AG09319 (cell line): ENCODE data around the gene GH2.
"Not testable (repeated sequence)": the region's sequence is repeated elsewhere in the genome, so short reads cannot be mapped to it uniquely, and the experiment has no call there.

Source experiments
- DNase-seq: peaks from one replicate; pipeline ENCODE4 v3.0.0-alpha.2; 2010; ENCODE audit warnings: low read depth; ENCODE audit errors: extremely low read depth
- TF ChIP-seq, protein P1 (sequence below): IDR thresholded peaks from 2 replicates; pipeline ENCODE4 v1.5.1; 2011; ENCODE audit warnings: low read depth, mild to moderate bottlenecking, inconsistent platforms, low read length, moderate library complexity

The GH2 gene

DNA sequence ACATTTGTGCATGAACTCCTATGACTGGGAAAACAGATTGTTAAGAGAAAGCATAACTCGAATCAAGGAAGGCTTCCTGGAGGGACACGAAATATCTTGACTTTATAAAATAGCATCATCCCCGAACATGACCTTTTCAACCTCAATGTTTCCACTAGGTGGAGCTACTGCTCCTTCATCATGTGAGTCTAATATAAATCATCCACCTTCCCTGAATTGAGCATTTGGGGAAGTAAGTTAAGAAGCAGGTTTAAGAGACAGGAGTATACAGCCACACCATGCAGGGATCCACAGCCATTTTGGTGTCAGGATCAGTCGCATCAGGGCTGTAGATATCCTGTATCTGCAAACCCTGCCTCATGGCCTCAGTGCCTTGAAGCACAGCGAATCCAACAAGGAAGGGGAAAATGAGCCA is 22.1 kb upstream of the GH2 start:
- TF ChIP-seq, protein P1, sequence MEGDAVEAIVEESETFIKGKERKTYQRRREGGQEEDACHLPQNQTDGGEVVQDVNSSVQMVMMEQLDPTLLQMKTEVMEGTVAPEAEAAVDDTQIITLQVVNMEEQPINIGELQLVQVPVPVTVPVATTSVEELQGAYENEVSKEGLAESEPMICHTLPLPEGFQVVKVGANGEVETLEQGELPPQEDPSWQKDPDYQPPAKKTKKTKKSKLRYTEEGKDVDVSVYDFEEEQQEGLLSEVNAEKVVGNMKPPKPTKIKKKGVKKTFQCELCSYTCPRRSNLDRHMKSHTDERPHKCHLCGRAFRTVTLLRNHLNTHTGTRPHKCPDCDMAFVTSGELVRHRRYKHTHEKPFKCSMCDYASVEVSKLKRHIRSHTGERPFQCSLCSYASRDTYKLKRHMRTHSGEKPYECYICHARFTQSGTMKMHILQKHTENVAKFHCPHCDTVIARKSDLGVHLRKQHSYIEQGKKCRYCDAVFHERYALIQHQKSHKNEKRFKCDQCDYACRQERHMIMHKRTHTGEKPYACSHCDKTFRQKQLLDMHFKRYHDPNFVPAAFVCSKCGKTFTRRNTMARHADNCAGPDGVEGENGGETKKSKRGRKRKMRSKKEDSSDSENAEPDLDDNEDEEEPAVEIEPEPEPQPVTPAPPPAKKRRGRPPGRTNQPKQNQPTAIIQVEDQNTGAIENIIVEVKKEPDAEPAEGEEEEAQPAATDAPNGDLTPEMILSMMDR, result peak; percentile 22
- DNase-seq, result not testable (repeated sequence)

- DNase-seq, result not testable (repeated sequence)
These were observed 20.2 kb upstream of the GH2 start for GRCh38 chr17:63901971-63902370.

DNA sequence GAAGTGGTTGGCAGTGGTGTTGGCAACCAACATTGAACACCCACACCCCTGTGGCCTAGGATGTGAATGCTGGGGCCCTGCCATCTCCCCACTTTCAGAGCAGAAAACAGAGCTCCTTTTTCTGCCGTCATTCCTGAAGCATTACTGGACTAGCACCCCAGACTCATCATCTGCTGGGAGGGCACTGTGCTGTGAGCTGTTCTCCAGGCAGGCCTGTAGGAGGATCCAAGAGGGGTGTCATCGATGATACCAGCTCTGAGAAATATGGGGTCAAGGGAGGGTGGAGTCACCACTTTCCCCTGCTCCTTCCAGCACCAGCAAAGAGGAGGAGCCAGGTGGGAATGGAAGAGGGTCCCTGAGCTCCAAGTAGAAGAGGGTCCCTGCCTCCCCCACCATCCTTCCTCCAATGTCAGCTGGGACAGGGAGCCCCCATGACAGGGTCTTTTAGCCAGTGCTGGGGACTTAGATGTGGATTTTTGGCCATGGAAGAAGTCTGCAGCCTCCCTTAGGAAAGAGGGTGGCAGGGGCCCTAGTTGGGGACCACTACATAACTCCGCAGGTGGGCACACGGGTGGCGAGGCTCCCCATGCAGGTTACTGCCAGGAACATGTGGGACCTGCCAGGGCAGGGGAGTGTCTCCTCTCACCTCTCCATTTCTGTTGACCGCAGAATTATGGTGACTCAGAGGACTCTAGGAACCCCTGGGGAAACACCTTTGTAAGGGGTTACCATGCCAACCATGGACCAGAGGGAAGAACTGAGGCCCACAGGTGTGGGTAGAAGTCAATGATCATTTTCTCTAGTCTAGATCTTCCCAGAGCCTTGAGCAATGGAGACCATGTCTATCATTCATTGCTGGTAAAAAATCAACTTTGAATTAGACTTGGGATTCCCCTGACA is 17.4 kb upstream of the GH2 start:
- not testable (repeated sequence) for DNase-seq

GRCh38 chr17:63896524-63897354 is 15.0 kb upstream of the GH2 start, which contains the start of gene CSH1:
Gene CSH1, minus strand, starts transcription at chr17:63896574. Its CDS starts 63 bp downstream, at chr17:63896511.
- DNase-seq, result not testable (repeated sequence)

DNA sequence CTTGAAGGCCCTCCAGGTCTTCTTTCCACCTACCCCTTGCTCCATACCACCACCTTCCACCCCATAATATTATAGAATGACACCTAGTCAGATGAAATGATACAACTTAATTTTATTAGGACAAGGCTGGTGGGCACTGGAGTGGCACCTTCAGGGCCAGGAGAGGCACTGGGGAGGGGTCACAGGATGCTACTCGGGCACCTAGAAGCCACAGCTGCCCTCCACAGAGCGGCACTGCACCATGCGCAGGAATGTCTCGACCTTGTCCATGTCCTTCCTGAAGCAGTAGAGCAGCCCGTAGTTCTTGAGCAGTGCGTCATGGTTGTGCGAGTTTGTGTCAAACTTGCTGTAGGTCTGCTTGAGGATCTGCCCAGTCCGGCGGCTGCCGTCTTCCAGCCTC is 13.1 kb upstream of the GH2 start:
- DNase-seq, result not testable (repeated sequence)

DNA sequence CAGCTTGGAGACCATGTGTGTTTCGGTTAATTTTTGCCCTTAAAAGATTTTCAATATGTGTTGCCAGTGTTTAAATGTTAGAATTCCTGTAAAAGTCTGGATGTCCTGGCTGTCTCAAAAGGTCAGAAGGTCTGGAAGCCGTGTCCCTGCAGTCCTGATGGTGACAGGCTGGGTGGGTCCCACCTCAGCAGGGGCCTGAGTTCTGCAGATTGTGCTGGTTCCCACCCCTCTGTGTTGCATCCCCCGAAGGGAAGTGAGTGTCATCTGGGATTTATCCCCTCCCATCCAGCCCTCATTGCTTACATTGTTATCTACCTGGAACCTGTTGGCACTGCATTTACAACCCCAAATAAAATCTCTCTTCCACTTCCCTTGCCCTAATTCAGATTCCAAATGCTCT is 12.3 kb upstream of the GH2 start:
- not testable (repeated sequence) for DNase-seq

DNA sequence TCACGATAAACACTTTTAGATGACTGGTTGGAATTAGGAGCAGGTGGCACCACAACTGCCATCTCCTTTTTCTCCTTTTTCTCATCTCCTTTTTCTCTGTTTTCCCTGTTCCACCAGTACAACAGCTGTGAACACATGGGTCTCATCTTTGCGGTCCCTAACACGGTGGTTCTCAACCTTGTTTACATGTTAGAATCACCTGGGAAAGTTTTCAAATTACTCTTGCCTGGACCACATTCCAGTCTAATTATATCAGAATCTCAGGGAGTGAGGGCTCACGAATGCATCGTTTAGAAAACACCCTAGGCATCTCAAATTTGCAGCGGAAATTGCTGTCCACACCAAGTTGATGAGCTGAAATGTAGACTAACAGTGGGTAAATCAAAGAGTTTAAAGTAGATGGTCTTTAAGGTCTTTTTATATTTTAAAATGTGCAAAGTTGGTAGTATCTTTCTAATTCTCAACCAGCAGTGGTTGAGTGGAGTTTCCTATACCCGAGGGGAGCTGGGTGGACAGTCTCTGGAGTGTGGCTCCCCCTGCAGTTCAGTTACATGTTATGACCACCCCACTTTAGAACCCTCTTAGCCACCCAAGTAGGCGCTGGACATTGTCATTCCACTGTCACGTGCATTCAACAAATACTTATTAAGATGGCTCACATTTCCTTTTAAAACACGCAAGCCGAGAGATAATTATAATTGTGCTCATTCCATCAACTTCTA is 10.7 kb upstream of the GH2 start:
- not testable (repeated sequence) for DNase-seq

DNA sequence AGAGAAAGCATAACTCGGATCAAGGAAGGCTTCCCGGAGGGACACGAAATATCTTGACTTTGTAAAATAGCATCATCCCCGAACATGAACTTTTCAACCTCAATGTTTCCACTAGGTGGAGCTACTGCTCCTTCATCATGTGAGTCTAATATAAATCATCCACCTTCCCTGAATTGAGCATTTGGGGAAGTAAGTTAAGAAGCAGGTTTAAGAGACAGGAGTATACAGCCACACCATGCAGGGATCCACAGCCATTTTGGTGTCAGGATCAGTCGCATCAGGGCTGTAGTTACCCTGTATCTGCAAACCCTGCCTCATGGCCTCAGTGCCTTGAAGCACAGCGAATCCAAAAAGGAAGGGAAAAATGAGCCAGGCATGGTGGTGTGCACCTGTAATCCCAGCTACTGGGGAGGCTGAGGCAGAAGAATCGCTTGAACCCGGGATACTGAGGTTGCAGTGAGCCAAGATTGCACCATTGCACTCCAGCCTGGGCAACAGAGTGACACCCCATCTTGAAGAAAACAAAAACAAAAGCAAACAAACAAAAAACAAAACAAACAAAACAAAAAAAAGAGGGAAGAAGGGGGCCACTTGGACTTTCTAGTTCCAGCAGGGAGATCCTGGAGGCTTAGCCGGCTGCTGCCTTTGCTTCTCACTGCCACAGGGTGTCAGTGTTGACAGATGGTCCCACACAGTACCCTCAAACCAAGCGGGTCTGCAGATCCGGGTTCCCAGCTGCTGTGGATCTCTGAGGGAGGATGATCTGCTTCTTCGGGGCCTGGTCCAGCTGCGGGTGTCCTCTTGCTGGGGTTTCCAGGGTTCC is 7.5 kb upstream of the GH2 start:
- TF ChIP-seq, protein P1, result peak; percentile 38
- DNase-seq, result not testable (repeated sequence)

- not testable (repeated sequence) for DNase-seq
These were observed 3.4 kb upstream of the GH2 start for GRCh38 chr17:63885119-63885518.

DNA sequence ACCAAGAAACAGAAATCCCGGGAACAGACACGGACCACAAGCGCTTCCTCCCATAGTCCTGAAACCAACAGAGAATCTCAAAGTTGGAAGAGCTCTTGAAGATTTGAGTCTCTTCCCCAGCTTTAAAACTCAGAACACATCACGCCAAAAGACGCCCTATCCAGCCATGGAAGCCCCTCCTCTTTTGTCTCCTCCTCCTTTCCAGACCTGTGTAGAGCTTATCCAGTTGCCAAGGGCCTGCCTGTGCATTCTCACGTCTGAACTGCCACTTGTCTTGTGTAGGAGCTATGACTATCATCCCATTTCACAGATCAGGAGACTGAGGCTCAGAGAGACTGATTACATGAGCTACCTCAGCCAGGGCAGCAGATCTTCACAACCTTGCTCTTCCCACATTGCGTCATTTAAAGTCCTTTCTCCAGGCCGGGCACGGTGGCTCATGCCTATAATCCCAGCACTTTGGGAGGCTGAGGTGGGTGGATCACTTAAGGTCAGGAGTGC is 932 bp upstream of the GH2 start:
- not testable (repeated sequence) for DNase-seq

- DNase-seq, result not testable (repeated sequence)
These were observed 407 bp downstream of the GH2 start for GRCh38 chr17:63881337-63881736.
